CD4-positive, alpha-beta T cell (primary cell): Measurements from ENCODE around the gene SNED1. TPM values are rescaled to one million over a fixed set of nuclear protein-coding genes. Genes with fewer than 3 reads are reported as not detected.
"Not testable (repeated sequence)": the region's sequence is repeated elsewhere in the genome, so short reads cannot be mapped to it uniquely, and the experiment has no call there.

Experiments used
- ATAC-seq: fragments of 200-7000 bp; cut with Tn5 transposase; one replicate; pipeline ENCODE4 v1.10.0; 2022; ENCODE audit warnings: mild to moderate bottlenecking; ENCODE audit not compliant: poor library complexity
- CTCF ChIA-PET: fragments of 350-600 bp; sonication (Branson Sonifier 250); formaldehyde crosslinking; loops from one replicate; lab custom pipeline; 2021; ENCODE audit warnings: antibody characterized with exemption, inconsistent platforms; lab: Charles Lee
- POLR2A ChIA-PET: fragments of 350-600 bp; sonication (Branson Sonifier 250); formaldehyde crosslinking; loops from one replicate; lab custom pipeline; 2021; ENCODE audit warnings: antibody characterized with exemption, inconsistent platforms; lab: Charles Lee
- DNase-seq, 14 experiments: peaks; one replicate each; pipeline ENCODE4 v3.0.0-alpha.2; 2013 to 2020; ENCODE audit warnings: mixed read lengths in 2 of 14
- H3K27ac ChIP-seq, 2 donors: one replicate each; pipeline versions ENCODE4 v1.5.1 to v1.7.0; 2013; ENCODE audit warnings: low read length in 2 of 2, low read depth in 1 of 2, mild to moderate bottlenecking in 1 of 2
- H3K27me3 ChIP-seq, 2 experiments: 1 replicate in 1 of 2; 2 replicates in 1 of 2; pipeline versions ENCODE4 v1.6.1 to v1.7.0; 2013; ENCODE audit warnings: low read length in 2 of 2, control low read depth in 1 of 2, mild to moderate bottlenecking in 1 of 2, moderate library complexity in 1 of 2; ENCODE audit not compliant: insufficient read depth in 2 of 2, control insufficient read depth in 1 of 2
- H3K36me3 ChIP-seq: one replicate; pipeline ENCODE4 v1.6.1; 2013; ENCODE audit warnings: low read length, control low read depth; ENCODE audit not compliant: insufficient read depth
- H3K4me1 ChIP-seq: one replicate; pipeline ENCODE4 v1.6.1; 2013; ENCODE audit warnings: low read length, control low read depth; ENCODE audit not compliant: insufficient read depth
- H3K4me3 ChIP-seq: one replicate; pipeline ENCODE4 v1.5.1; 2013; ENCODE audit warnings: mild to moderate bottlenecking, low read length, moderate library complexity
- H3K9me3 ChIP-seq, 2 experiments: 1 replicate in 1 of 2; 2 replicates in 1 of 2; pipeline versions ENCODE4 v1.6.1 to v1.7.0; 2013; ENCODE audit warnings: low read length in 2 of 2, mild to moderate bottlenecking in 2 of 2, control low read depth in 1 of 2, moderate library complexity in 1 of 2; ENCODE audit not compliant: control insufficient read depth in 1 of 2, insufficient read depth in 1 of 2
- H3K27ac Mint-ChIP-seq: one replicate; pipeline ENCODE4 v1.8.0; 2020; ENCODE audit warnings: mixed read lengths
- H3K27me3 Mint-ChIP-seq: one replicate; pipeline ENCODE4 v1.8.0; 2021; ENCODE audit warnings: mixed read lengths
- H3K36me3 Mint-ChIP-seq: one replicate; pipeline ENCODE4 v1.8.0; 2021; ENCODE audit warnings: low read depth, mixed read lengths
- H3K4me1 Mint-ChIP-seq: one replicate; pipeline ENCODE4 v1.8.0; 2021; ENCODE audit warnings: low read depth, mixed read lengths
- H3K4me3 Mint-ChIP-seq: one replicate; pipeline ENCODE4 v1.8.0; 2020; ENCODE audit warnings: mild to moderate bottlenecking, mixed read lengths
- H3K9me3 Mint-ChIP-seq: one replicate; pipeline ENCODE4 v1.8.0; 2020; ENCODE audit warnings: mixed read lengths
- intact Hi-C, 2 experiments: fragments of 100-400 bp; cut with DNase I in 1 of 2; cut with micrococcal nuclease in 1 of 2; formaldehyde crosslinking; loops; one replicate each; pipeline versions ENCODE4 v1.15.1 to v1.9.0; 2023 to 2025; cut with DNase I, micrococcal nuclease
- total RNA-seq, 174 experiments: library from RNA in 2 of 174; stranded (reverse) in 2 of 174; gene quantifications; one replicate each; pipeline ENCODE4 v1.2.3 and lab custom pipeline; 2021 to 2026
- TF ChIP-seq, protein P1 (sequence below): fragments of 200-600 bp; IDR thresholded peaks from one replicate; pipeline ENCODE4 v1.8.0; 2022; ENCODE audit warnings: antibody characterized with exemption, mild to moderate bottlenecking

The SNED1 gene
- total RNA-seq, 2 experiments from 2014 or later: 42.0 to 42.7 TPM

DNA sequence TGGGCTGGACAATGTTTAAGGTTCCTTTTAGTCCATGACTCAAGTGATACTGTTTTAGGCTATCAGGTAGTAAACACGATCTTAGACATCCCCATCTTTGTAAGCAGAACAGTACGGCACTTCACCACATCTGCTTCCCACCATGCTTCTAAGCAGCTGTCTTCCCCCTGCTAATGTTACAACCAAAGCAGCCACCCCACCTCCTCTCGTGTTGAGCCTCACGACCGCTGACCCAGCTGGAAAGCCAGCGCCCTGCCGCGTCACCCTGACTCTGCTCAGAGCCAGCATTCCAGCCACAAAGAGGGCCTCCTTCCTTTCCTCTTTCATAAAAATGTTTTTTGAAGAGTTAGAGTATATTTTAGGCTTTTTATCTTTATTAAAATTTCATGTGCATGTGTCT lies 94.3 kb downstream of the SNED1 start:
- no peak overlapping the region for H3K27ac ChIP-seq
- CTCF ChIA-PET: no interaction called here
- H3K4me3 ChIP-seq: no peak overlapping the region
- DNase-seq (no peak), ATAC-seq (no peak)
- Mint-ChIP-seq H3K9me3 (no peaks in the 10 kb centered on the region), H3K36me3 (peaks cover 86% of the 10 kb centered on the region), H3K27ac (no peak overlapping the region), H3K4me3 (no peak overlapping the region), H3K4me1 (peaks cover 60% of the 10 kb centered on the region), H3K27me3 (no peaks in the 10 kb centered on the region)
- intact Hi-C loops: no loop called here
- peaks cover 96% of the 10 kb centered on the region for H3K36me3 ChIP-seq
- TF ChIP-seq, protein P1, sequence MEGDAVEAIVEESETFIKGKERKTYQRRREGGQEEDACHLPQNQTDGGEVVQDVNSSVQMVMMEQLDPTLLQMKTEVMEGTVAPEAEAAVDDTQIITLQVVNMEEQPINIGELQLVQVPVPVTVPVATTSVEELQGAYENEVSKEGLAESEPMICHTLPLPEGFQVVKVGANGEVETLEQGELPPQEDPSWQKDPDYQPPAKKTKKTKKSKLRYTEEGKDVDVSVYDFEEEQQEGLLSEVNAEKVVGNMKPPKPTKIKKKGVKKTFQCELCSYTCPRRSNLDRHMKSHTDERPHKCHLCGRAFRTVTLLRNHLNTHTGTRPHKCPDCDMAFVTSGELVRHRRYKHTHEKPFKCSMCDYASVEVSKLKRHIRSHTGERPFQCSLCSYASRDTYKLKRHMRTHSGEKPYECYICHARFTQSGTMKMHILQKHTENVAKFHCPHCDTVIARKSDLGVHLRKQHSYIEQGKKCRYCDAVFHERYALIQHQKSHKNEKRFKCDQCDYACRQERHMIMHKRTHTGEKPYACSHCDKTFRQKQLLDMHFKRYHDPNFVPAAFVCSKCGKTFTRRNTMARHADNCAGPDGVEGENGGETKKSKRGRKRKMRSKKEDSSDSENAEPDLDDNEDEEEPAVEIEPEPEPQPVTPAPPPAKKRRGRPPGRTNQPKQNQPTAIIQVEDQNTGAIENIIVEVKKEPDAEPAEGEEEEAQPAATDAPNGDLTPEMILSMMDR: no peak
- H3K4me1 ChIP-seq: peaks cover 37% of the 10 kb centered on the region
- POLR2A ChIA-PET: interaction anchor here (1.0 to 2.4 kb wide), 3 partner anchors 10 to 31 kb away, joined by 3 to 14 read pairs (median 3); partner anchors contain the start of gene MTERF4
- no peaks in the 10 kb centered on the region for H3K27me3 ChIP-seq
- H3K9me3 ChIP-seq: no peaks in the 10 kb centered on the region

DNA sequence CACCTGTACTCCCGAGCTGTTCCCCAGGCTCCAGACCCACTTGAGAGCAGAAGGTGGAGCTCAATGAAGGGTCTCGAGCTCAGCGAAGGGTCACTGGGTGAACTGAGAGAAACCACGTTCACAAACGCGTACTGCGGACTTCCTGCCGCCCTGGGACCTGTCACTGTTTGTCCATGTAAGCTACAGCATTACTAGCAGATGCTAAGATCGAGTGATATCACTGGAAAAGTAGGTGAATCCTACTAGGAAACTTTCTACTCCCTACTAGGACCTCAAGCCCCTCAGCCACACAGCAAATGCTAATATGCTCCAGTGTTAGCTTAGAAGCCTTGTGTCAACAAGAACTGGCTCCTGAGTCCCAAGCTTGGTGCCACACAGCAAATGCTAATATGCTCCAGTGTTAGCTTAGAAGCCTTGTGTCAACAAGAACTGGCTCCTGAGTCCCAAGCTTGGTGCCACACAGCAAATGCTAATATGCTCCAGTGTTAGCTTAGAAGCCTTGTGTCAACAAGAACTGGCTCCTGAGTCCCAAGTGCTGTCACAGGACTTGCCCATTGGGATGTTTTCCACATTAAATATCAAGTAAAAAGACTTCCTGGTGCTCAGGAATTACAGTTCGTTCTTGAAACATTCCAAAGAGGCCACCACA lies 94.8 kb downstream of the SNED1 start:
- ATAC-seq, H3K9me3 ChIP-seq, H3K27ac Mint-ChIP-seq, H3K27me3 Mint-ChIP-seq, H3K27me3 ChIP-seq, H3K27ac ChIP-seq, H3K9me3 Mint-ChIP-seq, H3K4me3 Mint-ChIP-seq, DNase-seq, intact Hi-C loops, H3K4me3 ChIP-seq: not testable (repeated sequence)
- CTCF ChIA-PET: interaction anchor here (3.0 to 4.0 kb wide), 2 partner anchors 15 to 57 kb away, joined by 13 to 18 read pairs; partner anchors contain the start of genes PASK and PPP1R7
- Mint-ChIP-seq H3K36me3 (peaks cover 86% of the 10 kb centered on the region), H3K4me1 (peaks cover 64% of the 10 kb centered on the region)
- POLR2A ChIA-PET: interaction anchor here (1.0 to 4.0 kb wide), 4 partner anchors 9 to 57 kb away, joined by 3 to 55 read pairs (median 8); partner anchors contain the start of genes MTERF4, PASK and PPP1R7
- peaks cover 96% of the 10 kb centered on the region for H3K36me3 ChIP-seq
- peaks cover 40% of the 10 kb centered on the region for H3K4me1 ChIP-seq

DNA sequence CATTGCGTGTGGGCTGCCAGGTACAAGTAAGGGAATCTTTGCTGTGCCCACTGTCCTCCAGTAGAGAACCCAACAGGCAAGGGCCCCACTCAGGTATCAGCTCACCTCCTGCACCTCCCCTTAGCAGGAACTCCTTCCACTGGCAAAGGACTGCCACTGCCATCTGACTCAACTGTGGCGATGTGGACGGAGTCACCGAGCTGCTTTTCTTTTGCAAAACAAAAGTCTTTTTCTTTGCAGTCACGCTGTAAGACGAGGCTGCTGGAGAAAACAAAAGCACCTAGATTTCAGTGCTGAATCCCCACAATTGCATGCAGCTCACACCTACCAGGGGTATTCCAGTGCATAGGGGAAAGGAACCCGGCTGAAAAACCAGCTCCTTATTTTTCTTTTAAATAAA lies 95.8 kb downstream of the SNED1 start:
- intact Hi-C loops: no loop called here
- Mint-ChIP-seq H3K27ac (peak overlapping the region; percentile 95), H3K36me3 (peaks cover 86% of the 10 kb centered on the region), H3K9me3 (no peaks in the 10 kb centered on the region), H3K4me3 (no peak overlapping the region), H3K27me3 (no peaks in the 10 kb centered on the region), H3K4me1 (peaks cover 63% of the 10 kb centered on the region)
- no peak for DNase-seq
- POLR2A ChIA-PET: interaction anchor here (1.8 to 4.0 kb wide), 3 partner anchors 8 to 56 kb away, joined by 13 to 55 read pairs (median 14); partner anchors contain the start of genes MTERF4, PASK and PPP1R7
- Histone ChIP-seq H3K4me1 (peaks cover 50% of the 10 kb centered on the region), H3K36me3 (peaks cover 95% of the 10 kb centered on the region), H3K27ac (no peak overlapping the region), H3K9me3 (no peaks in the 10 kb centered on the region), H3K4me3 (no peak overlapping the region), H3K27me3 (no peaks in the 10 kb centered on the region)
- CTCF ChIA-PET: interaction anchor here (3.0 to 4.0 kb wide), 2 partner anchors 16 to 56 kb away, joined by 13 to 18 read pairs; partner anchors contain the start of genes PASK and PPP1R7
- TF ChIP-seq, protein P1: no peak
- ATAC-seq: no peak
